ENCODE measurements around the gene DAGLB. TPM values are rescaled to one million over a fixed set of nuclear protein-coding genes. Genes with fewer than 3 reads are reported as not detected.
"Not testable (repeated sequence)": the region's sequence is repeated elsewhere in the genome, so short reads cannot be mapped to it uniquely, and the experiment has no call there.

DAGLB gene
- total RNA-seq, 1 experiment from 2014 or later: 9.9 TPM

DNA sequence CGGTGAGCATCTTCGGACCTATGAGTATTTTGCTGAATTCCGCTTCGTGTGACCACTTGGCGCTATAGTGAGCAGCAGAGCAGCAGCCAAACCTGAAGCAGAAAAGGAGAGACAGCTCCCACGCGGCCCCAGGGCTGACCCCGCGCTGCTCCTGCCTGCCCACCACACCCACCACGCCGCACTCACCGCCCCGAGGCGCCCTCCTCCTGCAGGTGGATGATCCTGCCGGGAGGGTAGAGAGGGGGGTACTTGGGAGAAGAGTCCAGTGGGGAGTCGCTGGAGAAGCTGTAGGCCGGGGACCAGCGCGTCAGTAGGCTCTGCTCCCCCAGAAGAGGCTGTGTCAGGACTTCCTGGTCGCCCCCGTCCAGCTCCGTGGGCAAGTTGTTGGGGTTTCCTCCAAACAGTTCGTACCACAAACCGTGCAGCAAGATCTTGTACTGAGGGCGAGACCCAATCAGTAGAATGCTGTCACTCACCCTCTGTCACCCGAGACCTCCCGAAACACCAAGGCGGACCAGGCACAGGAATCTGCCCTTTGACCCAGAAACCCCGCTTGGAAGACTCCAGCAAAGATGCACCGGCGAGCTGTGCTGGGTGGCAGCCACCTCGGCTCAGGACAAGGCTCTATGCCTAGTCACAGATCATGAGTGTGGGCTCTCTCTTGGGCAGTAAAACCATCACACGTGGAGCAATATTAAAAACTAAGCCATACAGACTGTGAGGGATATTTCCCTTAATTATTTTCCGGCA lies 37.6 kb downstream of the DAGLB start:
- DNase-seq (ENCODE audit: low read depth, low spot score): no peak
- in situ Hi-C loops (cut with HindIII; ENCODE audit: low pct_unique_long_range_greater_than_20kb, low sequenced_read_pairs): no loop called here

DNA sequence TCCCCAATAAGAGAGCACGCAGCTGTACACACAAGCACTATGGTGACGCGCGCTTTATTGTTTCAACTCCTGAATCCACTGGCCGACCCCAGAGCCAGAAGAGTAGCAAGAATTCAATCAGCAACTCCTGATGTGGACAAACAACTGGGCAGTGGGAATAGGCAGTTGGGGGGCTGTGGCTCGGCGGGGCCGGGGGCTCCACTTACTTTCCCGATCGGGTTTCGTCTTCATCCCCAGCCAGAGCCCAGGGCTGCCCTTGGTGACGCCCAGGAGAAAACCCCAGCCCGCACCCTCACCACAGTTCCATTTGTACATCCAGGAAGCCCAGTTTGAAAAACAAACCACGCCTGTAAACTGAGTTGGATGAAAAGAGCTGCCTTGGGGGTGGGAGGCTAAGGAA lies 38.7 kb downstream of the DAGLB start:
- DNase-seq (ENCODE audit: low read depth, low spot score): no peak
- in situ Hi-C loops (cut with HindIII; ENCODE audit: low pct_unique_long_range_greater_than_20kb, low sequenced_read_pairs): no loop called here

DNA sequence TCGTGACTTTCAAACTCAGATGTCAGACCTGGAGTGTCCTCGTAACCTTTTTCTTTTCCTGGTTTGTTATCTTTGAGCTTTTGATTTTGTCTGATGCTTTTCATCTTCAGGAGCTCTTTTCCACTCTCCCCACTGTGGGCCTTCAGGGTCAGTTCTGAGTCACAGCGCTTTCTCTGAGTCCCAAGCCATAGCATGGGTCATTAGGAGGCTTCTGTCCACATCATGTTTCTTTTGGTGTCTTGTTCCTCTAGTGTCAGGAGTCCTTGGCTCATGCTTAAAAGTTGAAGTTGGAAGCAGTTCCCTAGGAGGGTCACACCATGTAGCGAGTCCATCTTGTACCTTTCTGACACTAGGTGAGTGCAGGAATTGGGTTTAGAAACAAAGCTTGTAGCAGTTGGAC lies 40.3 kb downstream of the DAGLB start:
- in situ Hi-C loops (cut with HindIII; ENCODE audit: low pct_unique_long_range_greater_than_20kb, low sequenced_read_pairs): no loop called here
- no peak for DNase-seq (ENCODE audit: low read depth, low spot score)

DNA sequence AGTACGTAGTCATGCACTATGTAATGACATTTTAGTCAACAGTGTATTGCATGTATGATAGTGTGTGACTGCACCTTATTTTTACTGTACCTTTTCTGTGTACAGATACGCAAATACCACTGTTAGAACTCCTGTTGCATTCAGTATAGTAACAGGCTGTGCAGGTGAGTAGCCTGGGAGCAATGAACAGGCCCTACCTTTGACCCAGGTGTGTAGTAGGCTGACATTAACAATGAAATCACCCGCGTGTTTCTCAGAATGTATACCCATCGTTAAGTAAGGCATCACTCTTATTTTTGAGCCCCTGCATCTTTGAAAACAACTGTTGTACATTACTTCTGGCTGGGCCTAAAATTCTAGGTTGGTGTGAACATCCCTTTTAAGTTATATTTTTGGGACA lies 41.6 kb downstream of the DAGLB start:
- in situ Hi-C loops (cut with HindIII; ENCODE audit: low pct_unique_long_range_greater_than_20kb, low sequenced_read_pairs): no loop called here
- no peak for DNase-seq (ENCODE audit: low read depth, low spot score)

DNA sequence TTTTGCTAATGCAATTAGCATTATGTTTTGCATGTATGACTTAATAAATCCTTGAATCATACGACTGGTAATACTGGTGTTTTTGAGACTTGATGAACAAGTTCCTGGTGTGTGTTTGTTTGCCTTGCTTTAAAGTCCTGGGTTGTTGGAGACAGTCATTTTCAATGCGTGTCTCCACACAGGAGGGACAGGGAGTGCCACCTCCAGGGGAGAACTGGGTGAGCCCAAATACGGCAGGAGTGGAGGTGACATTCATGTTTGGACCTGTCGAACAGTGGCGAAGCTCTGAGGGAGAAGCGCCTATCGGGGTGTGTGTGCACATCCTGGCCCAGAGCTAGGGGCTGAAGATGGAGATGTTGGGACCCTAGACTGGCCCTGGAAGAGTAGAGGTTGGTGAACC lies 43.8 kb downstream of the DAGLB start:
- in situ Hi-C loops (cut with HindIII; ENCODE audit: low pct_unique_long_range_greater_than_20kb, low sequenced_read_pairs): no loop called here
- no peak for DNase-seq (ENCODE audit: low read depth, low spot score)

DNA sequence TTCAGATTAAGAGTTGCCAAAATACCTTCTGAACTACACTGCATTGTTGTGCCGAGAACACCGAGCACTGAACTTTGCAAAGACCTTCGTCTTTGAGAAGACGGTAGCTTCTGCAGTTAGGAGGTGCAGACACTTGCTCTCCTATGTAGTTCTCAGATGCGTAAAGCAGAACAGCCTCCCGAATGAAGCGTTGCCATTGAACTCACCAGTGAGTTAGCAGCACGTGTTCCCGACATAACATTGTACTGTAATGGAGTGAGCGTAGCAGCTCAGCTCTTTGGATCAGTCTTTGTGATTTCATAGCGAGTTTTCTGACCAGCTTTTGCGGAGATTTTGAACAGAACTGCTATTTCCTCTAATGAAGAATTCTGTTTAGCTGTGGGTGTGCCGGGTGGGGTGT lies 45.0 kb downstream of the DAGLB start:
- DNase-seq (ENCODE audit: low read depth, low spot score): no peak
- in situ Hi-C loops (cut with HindIII; ENCODE audit: low pct_unique_long_range_greater_than_20kb, low sequenced_read_pairs): no loop called here

DNA sequence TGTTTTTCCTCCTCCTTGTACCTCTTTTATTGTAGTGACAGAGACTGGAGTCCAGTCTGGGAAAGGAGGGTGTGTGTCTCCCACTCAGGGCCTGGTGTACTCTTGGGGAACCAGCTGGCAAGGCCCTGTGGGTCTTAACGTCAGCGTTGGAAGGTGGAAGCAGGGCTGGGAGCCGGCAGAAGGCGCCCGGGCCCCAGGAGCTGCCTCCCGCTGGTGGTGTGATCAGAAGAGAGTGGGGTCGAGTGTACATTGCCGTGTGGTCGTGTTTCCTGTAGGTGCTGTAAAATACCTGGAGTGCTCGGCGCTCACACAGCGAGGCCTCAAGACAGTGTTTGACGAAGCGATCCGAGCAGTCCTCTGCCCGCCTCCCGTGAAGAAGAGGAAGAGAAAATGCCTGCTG lies 45.7 kb downstream of the DAGLB start:
- no peak for DNase-seq (ENCODE audit: low read depth, low spot score)
- in situ Hi-C loops (cut with HindIII; ENCODE audit: low pct_unique_long_range_greater_than_20kb, low sequenced_read_pairs): no loop called here

DNA sequence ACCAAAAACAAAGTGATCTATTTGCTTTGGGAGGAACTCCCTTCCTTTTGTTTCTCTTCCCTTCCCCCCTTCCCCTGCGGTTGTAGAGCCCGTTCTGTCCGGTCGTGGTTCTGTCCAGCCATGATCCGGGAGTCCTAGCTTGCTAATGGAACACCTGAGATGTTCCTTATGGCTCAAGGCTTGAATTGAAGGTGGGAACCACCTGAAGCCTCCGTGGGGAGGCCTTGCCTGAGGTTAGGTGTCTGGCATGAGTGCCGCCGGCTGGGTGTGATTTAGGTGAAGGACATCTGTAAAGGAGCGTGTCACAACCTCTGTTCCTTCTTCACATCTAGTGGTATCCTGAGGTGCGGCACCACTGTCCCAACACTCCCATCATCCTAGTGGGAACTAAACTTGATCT lies 46.2 kb downstream of the DAGLB start:
- no peak for DNase-seq (ENCODE audit: low read depth, low spot score)
- in situ Hi-C loops (cut with HindIII; ENCODE audit: low pct_unique_long_range_greater_than_20kb, low sequenced_read_pairs): no loop called here

DNA sequence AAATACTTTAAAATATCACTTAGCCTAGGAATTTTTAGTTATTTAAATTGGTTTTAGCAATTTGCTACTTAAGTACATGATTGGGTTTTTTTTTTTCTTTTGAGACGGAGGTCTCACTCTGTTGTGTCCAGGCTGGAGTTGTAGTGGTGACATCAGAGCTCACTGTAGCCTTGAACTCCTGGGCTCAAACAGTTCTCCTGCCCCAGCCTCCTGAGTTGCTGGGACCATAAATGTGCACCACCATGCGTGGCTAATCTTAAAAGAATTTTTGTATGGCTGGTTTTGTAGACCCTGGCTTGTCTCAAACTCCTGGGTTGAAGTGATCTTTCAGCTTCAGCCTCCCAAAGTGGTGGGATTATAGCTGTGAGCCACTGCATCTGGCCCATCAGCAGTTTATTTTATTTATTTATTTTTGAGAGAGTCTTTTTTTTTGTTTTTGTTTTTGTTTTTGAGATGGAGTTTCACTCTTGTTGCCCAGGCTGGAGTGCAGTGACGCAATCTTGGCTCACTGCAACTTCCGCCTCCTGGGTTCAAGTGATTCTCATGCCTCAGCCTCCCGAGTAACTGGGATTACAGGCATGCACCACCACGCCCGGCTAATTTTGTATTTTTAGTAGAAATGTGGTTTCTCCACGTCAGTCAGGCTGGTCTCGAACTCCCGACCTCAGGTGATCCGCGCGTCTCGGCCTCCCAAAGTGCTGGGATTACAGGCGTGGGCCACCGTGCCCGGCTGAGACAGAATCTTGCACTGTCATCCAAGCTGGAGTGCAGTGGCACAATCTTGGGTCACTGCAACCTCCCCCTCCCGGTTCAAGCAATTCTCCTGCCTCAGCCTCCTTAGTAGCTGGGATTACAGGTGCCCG lies 47.3 kb downstream of the DAGLB start:
- in situ Hi-C loops (cut with HindIII; ENCODE audit: low pct_unique_long_range_greater_than_20kb, low sequenced_read_pairs); DNase-seq (ENCODE audit: low read depth, low spot score): not testable (repeated sequence)

DNA sequence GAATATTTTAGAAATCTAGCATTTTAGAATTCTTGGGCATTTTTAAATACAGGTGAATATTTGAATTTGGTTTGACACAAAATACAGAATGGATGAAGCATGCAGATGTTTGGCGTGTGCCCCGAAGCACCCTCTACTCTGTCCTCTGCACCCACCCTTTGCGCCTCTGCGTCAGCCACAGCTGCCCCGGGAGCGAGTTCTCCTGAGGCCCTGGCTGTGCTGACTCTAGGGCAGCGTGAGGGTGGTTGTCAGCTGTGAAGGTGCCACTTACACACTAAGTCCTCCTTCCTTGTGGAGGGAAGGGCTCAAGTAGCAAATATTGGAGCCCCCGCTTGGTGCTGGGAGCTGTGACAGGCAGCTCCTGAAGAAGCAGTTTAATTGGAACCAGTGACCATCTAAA lies 48.4 kb downstream of the DAGLB start:
- DNase-seq (ENCODE audit: low read depth, low spot score): no peak
- in situ Hi-C loops (cut with HindIII; ENCODE audit: low pct_unique_long_range_greater_than_20kb, low sequenced_read_pairs): no loop called here

DNA sequence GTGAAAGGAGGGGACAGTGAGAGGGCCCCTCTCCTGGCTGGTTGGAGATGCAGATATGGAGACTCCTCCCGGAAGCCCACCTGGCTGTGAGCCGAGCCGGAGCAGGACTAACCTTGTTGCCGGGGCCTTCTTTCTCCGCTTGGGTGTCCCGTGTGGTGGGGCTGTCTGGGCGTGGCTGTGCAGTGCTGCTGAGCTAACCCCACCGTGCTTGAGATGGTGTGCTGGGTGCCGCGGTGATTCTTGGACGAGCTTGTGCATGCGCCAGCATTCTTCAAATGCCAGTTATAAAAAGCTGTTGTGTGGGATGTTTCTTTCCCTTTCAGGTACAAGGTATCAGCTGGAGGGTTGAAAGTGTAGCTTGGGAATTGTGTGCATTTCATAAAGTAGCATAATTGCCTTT lies 48.8 kb downstream of the DAGLB start:
- DNase-seq (ENCODE audit: low read depth, low spot score): no peak
- in situ Hi-C loops (cut with HindIII; ENCODE audit: low pct_unique_long_range_greater_than_20kb, low sequenced_read_pairs): no loop called here

DNA sequence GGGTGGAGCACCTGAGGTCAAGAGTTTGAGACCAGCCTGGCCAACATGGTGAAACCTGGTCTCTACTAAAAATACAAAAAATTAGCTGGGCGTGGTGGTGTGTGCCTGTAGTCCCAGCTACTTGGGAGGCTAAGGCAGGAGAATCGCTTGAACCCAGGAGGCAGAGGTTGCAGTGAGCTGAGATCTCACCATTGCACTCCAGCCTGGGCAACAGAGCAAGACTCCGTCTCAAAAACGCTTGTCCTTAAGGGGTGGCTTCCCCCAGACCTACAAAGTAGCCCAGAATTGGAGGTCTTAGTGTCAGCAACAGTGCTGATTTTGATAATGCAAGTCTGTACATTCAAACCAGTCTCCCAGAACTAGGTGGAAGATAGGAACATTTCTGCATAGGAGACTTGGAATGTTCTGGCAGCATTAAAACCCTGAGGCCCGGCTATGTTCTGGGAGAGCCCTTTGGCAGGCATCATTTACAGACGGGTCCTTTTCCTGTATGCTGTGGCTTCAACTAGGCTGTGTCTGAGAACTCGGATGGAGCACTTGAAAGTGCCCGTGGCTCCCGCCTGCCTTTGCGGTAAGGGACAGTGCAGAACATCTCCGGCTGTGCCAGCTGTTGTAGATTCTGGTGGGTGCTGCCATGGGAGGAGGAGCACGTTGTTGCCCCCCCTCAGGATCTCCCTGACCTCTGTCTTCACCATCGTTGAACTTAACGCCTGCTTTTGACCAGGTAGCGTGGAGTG lies 49.8 kb downstream of the DAGLB start:
- DNase-seq (ENCODE audit: low read depth, low spot score); in situ Hi-C loops (cut with HindIII; ENCODE audit: low pct_unique_long_range_greater_than_20kb, low sequenced_read_pairs): not testable (repeated sequence)

DNA sequence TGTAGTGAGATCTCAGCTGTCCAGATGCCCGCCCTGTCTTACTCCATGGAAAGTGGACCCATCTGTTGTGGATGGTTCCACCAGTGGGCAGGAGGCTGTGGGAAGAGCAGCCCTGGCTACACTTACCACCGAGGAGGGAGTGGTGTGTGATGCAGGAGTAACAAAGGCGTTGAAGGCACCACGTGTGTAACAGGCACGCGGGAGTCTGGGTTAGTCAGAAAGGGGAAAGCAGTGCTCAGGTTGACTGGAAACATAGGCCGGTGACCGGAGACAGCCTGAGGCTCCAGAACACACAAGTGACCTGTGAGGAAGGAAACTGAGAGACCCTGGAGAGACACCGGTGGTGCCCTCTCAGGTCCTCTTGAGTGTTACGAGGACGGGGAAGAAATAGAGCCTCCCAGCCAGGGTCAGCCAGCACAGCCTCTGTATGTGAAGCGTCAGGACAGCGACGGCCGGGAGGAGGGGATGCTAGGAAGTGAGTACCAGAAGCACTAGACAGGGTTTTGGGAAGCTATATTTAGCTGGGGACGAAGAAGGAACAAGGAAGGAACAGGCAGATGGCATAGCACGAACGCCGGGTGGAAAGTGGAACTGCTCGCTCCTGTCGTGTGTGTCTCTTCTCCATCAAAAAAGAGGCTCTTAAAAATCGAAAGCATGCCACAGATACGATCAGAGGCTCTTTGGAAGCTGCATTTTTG lies 51.7 kb downstream of the DAGLB start:
- no peak for DNase-seq (ENCODE audit: low read depth, low spot score)
- in situ Hi-C loops (cut with HindIII; ENCODE audit: low pct_unique_long_range_greater_than_20kb, low sequenced_read_pairs): no loop called here

DNA sequence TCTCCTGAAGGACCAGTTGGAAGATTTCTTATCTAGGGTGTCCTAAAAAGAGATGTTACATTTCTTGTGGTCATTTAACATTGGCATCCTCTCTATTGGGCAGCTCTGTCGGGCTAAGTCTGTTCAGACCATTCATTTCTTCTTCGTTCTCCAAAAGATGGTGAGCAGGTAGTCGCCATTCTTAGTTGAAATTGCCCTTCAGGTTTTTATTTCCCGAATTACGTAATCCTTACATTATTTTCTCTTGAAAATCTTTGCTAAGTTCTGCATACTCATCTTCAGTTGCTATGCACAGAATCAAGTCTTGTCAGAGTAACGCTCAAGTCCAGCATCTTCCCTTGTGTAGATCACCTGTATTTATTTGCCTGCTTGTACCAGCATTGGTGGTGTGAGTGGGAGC lies 53.6 kb downstream of the DAGLB start:
- in situ Hi-C loops (cut with HindIII; ENCODE audit: low pct_unique_long_range_greater_than_20kb, low sequenced_read_pairs): no loop called here
- no peak for DNase-seq (ENCODE audit: low read depth, low spot score)

DNA sequence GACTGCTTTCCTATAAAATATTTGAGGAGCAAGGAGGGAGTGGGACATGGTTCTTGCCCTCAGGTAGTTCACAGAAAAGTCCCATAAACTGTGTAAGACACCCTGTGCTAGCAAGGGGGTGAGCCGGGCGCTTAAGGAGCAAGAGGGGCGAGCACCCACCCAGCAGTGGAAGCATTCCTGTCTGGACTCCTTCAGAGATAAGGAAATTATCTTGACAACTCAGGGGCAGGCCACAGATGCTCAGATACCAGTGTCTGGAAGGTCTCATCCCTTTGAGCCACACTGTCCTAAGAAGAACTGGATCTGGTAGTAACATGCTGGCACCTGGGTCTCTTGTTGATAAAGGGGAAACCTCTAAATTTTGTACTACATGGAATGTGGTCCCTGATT lies 54.1 kb downstream of the DAGLB start:
- no peak for DNase-seq (ENCODE audit: low read depth, low spot score)
- in situ Hi-C loops (cut with HindIII; ENCODE audit: low pct_unique_long_range_greater_than_20kb, low sequenced_read_pairs): no loop called here

DNA sequence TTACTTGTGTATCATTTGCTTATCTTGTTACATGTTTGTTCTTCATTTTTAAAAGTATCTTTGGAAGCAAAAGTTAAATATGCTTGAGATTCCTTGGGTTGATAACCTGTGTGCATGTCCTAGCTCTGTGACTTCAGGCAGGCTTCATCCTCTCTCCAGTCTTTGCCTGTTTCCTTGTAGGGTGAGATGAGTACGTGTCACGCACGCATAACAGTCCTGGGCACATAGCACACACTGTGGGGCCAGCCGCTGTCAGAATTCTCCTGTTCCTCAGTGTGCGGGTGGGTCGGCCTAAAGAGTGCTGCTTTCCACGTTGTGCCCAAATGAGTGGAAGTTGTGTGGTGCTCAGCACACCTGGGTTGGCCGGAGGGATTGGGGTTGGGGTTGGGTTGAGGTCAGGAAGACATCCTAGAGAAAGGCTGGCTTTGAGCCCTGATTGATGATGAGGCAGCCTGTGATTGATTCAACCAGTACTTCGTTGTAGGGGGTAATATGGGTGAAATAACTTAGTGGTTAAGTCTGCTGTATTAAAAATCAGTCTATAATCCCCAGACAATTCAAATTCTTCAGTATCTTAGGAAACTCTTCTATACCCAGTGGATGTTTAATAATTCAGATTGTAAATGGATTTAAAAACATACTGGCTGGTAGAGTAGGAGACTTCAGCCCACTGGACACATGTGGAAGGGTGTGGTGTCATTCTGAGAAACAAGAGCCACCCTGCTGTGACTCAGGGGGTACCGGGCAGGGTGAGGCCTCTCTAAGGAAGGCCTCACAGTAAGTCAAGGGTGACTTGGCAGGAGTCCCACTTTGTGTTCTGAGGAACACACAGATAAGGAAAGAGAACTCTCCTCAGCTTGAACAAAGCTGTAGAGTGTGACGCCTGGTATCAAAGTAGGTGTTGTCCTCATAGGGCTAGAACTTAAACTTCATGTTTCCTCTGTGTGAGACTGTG lies 54.8 kb downstream of the DAGLB start:
- in situ Hi-C loops (cut with HindIII; ENCODE audit: low pct_unique_long_range_greater_than_20kb, low sequenced_read_pairs): no loop called here
- no peak for DNase-seq (ENCODE audit: low read depth, low spot score)

DNA sequence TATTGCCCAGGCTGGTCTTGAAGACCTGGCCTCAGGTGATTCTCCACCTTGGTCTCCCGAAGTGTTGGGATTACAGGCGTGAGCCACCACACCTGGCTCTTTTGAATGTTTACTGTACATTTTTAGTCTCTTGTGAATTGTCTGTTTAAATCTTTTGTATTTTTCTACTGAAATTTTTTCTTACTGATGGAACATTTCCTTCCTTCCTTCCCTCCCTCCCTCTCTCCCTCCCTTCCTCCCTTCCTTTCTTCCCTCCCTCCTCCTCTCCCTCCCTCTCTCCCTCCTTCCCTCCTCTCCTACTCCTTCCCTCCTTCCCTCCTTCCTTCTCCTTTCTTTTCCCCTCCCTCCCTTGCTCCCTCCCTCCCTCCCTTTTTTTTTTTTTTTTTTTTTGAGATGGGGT lies 58.0 kb downstream of the DAGLB start:
- in situ Hi-C loops (cut with HindIII; ENCODE audit: low pct_unique_long_range_greater_than_20kb, low sequenced_read_pairs): no loop called here
- no peak for DNase-seq (ENCODE audit: low read depth, low spot score)

Measured in SK-MEL-5 (cell line).